OCI-LY3 (cell line): ENCODE measurements around the gene TMEM205.
"Not testable (repeated sequence)": the region's sequence is repeated elsewhere in the genome, so short reads cannot be mapped to it uniquely, and the experiment has no call there.

Experiments used
- H2AFZ ChIP-seq: fragments of 200-600, 300-600 bp; shearing (Covaris generic); 2 replicates; pipeline ENCODE4 v1.6.0; 2014; ENCODE audit warnings: antibody characterized with exemption, low read depth, low read length
- H3K27ac ChIP-seq: fragments of 200-600, 300-600 bp; sonication (generic); 2 replicates; pipeline ENCODE4 v1.5.1; 2014; ENCODE audit warnings: mild to moderate bottlenecking, low read length, moderate library complexity, mixed read lengths
- H3K27me3 ChIP-seq: fragments of 200-600, 300-600 bp; sonication (generic); 2 replicates; pipeline ENCODE4 v1.6.1; 2014; ENCODE audit warnings: low read depth, low read length, mixed read lengths
- H3K36me3 ChIP-seq: fragments of 200-600, 300-600 bp; sonication (generic); replicated peaks from 2 replicates; pipeline ENCODE3; 2014; ENCODE audit warnings: low read depth, low read length, mixed read lengths
- H3K4me1 ChIP-seq: fragments of 300-600, 200-600 bp; sonication (generic); 2 replicates; pipeline ENCODE4 v1.6.1; 2014; ENCODE audit warnings: low read length, mixed read lengths
- H3K4me2 ChIP-seq: fragments of 200-600, 300-600 bp; sonication (generic); 2 replicates; pipeline ENCODE4 v1.6.1; 2014; ENCODE audit warnings: low read length, mixed read lengths
- H3K4me3 ChIP-seq: fragments of 300-600, 200-600 bp; sonication (generic); 2 replicates; pipeline ENCODE4 v1.5.1; 2014; ENCODE audit warnings: antibody characterized with exemption, mild to moderate bottlenecking, low read length, moderate library complexity
- H3K79me2 ChIP-seq: fragments of 300-600, 200-600 bp; shearing (Covaris generic); 2 replicates; pipeline ENCODE4 v1.6.1; 2014; ENCODE audit warnings: mild to moderate bottlenecking, low read length, mixed read lengths
- H3K9ac ChIP-seq: fragments of 300-600, 200-600 bp; shearing (Covaris generic); 2 replicates; pipeline ENCODE4 v1.6.0; 2014; ENCODE audit warnings: mild to moderate bottlenecking, low read length, moderate library complexity
- H3K9me3 ChIP-seq: fragments of 200-600, 300-600 bp; shearing (Covaris generic); 2 replicates; pipeline ENCODE4 v1.6.1; 2014; ENCODE audit warnings: low read length, mixed read lengths; ENCODE audit not compliant: insufficient read depth
- H4K20me1 ChIP-seq: fragments of 200-600, 300-600 bp; sonication (generic); 2 replicates; pipeline ENCODE4 v1.6.1; 2016; ENCODE audit warnings: low read length, mixed read lengths; ENCODE audit not compliant: insufficient read depth
- EZH2phosphoT487 ChIP-seq: fragments of 200-600 bp; shearing (Covaris generic); IDR thresholded peaks from 2 replicates; pipeline ENCODE4 v1.6.1; 2018; ENCODE audit warnings: antibody characterized with exemption, mixed run types, low read depth
- TF ChIP-seq, protein P1 (sequence below): fragments of 200-600, 300-600 bp; sonication (generic); IDR thresholded peaks from 2 replicates; pipeline ENCODE4 v1.5.1; 2014; ENCODE audit warnings: antibody characterized with exemption, low read length, low read depth

Gene TMEM205

DNA sequence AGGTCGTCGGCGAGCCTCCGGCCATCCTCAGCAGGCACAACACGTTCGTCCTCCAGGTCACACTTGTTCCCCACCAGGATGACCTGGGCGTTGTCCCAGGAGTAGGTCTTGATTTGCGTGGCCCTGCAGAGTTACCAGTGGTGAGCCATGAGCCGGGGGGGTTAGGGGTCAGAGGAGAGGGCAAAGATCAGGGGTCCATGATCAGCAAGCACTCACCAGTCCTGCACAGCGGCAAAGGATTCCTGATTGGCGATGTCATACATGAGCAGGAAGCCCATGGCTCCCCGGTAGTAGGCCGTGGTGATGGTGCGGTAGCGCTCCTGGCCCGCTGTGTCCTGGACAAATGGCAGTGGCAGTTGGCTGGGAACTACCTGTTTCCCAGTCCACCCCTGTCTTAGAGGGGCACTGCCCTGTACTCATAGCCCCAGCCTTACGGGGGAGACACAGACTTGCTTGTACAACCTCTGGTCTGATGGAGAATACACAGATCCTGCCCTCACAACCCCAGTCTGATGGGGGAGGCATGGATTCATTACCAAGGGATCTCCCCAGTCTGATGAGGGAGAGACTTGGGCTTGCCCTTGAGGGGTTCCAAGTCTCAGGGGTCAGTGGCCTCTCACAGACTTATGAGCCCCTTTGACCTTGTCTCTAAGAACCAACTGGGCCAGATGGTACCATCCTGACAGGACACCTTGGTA lies 10.5 kb downstream of the TMEM205 start:
- no peaks in the 10 kb centered on the region for H3K79me2 ChIP-seq
- H3K4me2 ChIP-seq: no peak overlapping the region
- peaks cover 3% of the 10 kb centered on the region for H3K4me1 ChIP-seq
- peaks cover 9% of the 10 kb centered on the region for H3K36me3 ChIP-seq
- H4K20me1 ChIP-seq: no peaks in the 10 kb centered on the region
- H3K9ac ChIP-seq: no peak overlapping the region
- no peaks in the 10 kb centered on the region for H3K27me3 ChIP-seq
- no peak overlapping the region for H3K27ac ChIP-seq
- H3K9me3 ChIP-seq: no peaks in the 10 kb centered on the region
- no peak overlapping the region for H3K4me3 ChIP-seq
- H2AFZ ChIP-seq: no peak overlapping the region
- TF ChIP-seq EZH2phosphoT487: no peak
- TF ChIP-seq, protein P1, sequence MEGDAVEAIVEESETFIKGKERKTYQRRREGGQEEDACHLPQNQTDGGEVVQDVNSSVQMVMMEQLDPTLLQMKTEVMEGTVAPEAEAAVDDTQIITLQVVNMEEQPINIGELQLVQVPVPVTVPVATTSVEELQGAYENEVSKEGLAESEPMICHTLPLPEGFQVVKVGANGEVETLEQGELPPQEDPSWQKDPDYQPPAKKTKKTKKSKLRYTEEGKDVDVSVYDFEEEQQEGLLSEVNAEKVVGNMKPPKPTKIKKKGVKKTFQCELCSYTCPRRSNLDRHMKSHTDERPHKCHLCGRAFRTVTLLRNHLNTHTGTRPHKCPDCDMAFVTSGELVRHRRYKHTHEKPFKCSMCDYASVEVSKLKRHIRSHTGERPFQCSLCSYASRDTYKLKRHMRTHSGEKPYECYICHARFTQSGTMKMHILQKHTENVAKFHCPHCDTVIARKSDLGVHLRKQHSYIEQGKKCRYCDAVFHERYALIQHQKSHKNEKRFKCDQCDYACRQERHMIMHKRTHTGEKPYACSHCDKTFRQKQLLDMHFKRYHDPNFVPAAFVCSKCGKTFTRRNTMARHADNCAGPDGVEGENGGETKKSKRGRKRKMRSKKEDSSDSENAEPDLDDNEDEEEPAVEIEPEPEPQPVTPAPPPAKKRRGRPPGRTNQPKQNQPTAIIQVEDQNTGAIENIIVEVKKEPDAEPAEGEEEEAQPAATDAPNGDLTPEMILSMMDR: no peak

GRCh38 chr19:11333838-11334237 lies 12.2 kb downstream of the TMEM205 start:
- H3K4me2 ChIP-seq, H3K27me3 ChIP-seq, H3K9me3 ChIP-seq, H4K20me1 ChIP-seq, H3K4me3 ChIP-seq, H3K4me1 ChIP-seq, H3K27ac ChIP-seq, H3K9ac ChIP-seq, H3K79me2 ChIP-seq, H2AFZ ChIP-seq, H3K36me3 ChIP-seq: not testable (repeated sequence)

DNA sequence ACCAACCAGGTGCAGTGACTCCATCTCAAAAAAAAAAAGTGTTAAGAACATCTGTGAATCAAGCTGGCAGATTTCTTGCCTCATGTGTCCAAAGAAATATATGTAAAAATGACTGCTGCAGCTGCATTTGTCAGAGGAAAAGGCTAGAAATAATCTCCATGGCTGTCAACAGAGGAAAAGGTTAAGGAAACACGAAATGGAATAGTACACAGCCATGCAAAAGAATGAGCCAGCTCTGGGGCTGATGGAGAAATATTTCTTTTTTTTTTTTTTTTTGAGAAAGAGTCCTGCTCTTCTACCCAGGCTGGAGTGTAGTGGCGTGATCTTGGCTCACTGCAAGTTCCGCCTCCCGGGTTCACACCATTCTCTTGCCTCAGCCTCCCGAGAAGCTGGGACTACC lies 13.2 kb downstream of the TMEM205 start:
- no peaks in the 10 kb centered on the region for H3K79me2 ChIP-seq
- H3K27me3 ChIP-seq: no peaks in the 10 kb centered on the region
- no peak overlapping the region for H2AFZ ChIP-seq
- peaks cover 9% of the 10 kb centered on the region for H3K36me3 ChIP-seq
- no peak overlapping the region for H3K4me2 ChIP-seq
- no peaks in the 10 kb centered on the region for H3K4me1 ChIP-seq
- no peak overlapping the region for H3K9ac ChIP-seq
- no peaks in the 10 kb centered on the region for H3K9me3 ChIP-seq
- H3K4me3 ChIP-seq: no peak overlapping the region
- no peaks in the 10 kb centered on the region for H4K20me1 ChIP-seq
- TF ChIP-seq, protein P1: no peak
- no peak for TF ChIP-seq EZH2phosphoT487
- no peak overlapping the region for H3K27ac ChIP-seq

DNA sequence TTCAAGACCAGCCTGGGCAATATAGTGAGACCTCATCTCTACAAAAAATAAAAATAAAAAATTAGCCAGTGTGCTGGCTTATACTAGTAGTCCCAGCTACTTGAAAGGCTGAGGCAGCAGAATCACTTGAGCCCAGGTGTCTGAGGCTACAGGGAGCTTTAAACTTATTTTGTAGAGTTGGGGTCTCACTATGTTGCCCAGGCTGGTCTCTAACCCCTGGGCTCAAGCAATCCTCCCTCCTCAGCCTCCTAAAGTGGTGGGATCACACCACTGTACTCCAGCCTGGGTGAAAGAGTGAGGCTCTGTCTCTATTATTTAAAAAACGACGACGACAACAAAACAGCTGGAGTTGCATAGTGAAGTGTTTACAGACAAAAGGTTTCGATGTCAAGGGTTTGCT lies 14.6 kb downstream of the TMEM205 start:
- no peak overlapping the region for H3K4me3 ChIP-seq
- H3K36me3 ChIP-seq: peaks cover 9% of the 10 kb centered on the region
- H3K4me1 ChIP-seq: no peaks in the 10 kb centered on the region
- H3K9ac ChIP-seq: no peak overlapping the region
- H2AFZ ChIP-seq: no peak overlapping the region
- H3K27ac ChIP-seq: no peak overlapping the region
- no peak for TF ChIP-seq EZH2phosphoT487
- TF ChIP-seq, protein P1: no peak
- no peaks in the 10 kb centered on the region for H3K9me3 ChIP-seq
- H3K27me3 ChIP-seq: no peaks in the 10 kb centered on the region
- no peaks in the 10 kb centered on the region for H3K79me2 ChIP-seq
- H3K4me2 ChIP-seq: no peak overlapping the region
- H4K20me1 ChIP-seq: no peaks in the 10 kb centered on the region
